ENCODE data around the gene MALAT1.

DNA sequence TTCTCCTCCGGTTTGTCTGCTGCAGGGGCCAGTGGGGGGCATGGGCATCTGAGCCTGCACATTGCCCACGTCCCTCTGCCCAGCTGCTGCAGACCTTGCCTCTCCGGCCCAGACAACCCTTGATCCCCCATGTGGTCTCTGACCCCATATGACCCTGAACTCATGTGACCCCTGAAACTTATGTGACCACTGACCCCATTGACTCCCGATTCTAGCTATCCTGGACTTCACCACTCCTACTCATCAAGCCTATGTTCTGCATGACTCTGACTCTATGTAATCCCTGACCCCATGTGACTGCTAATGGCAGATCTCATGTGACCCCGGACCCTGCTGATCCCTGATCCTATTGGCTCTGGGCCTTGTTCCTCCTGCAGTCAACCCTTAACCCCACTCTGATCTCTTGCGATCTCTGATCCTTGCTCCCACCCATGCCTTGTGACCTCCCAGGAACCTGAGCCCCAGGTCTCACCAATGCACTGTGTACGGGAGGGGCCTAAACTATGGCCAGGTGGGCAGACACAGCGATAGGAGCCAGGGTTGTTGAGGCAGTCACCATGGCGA, 53.6 kb downstream of the MALAT1 start:
- TF ChIP-seq, protein P1, sequence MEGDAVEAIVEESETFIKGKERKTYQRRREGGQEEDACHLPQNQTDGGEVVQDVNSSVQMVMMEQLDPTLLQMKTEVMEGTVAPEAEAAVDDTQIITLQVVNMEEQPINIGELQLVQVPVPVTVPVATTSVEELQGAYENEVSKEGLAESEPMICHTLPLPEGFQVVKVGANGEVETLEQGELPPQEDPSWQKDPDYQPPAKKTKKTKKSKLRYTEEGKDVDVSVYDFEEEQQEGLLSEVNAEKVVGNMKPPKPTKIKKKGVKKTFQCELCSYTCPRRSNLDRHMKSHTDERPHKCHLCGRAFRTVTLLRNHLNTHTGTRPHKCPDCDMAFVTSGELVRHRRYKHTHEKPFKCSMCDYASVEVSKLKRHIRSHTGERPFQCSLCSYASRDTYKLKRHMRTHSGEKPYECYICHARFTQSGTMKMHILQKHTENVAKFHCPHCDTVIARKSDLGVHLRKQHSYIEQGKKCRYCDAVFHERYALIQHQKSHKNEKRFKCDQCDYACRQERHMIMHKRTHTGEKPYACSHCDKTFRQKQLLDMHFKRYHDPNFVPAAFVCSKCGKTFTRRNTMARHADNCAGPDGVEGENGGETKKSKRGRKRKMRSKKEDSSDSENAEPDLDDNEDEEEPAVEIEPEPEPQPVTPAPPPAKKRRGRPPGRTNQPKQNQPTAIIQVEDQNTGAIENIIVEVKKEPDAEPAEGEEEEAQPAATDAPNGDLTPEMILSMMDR (IDR thresholded peaks at IDR 0.05): no peak
- TF ChIP-seq POLR2A (IDR thresholded peaks at IDR 0.05): no peak
